HepG2 (cell line): Measurements from ENCODE around the gene LIMK2. TPM values are rescaled to one million over a fixed set of nuclear protein-coding genes. Genes with fewer than 3 reads are reported as not detected.

Source experiments
- CREM ChIP-seq, 2 experiments: sonication (generic) in 1 of 2; formaldehyde crosslinking in 1 of 2; IDR thresholded peaks; 2 replicates each; pipeline versions ENCODE4 v1.4.0 to v1.6.1; 2016 to 2020; ENCODE audit warnings: antibody characterized with exemption in 1 of 2, mild to moderate bottlenecking in 1 of 2, missing genetic modification reagents in 1 of 2
- MTF2 ChIP-seq: sonication (generic); formaldehyde crosslinking; IDR thresholded peaks from 2 replicates; pipeline ENCODE4 v1.5.0; 2020; ENCODE audit warnings: missing genetic modification reagents, borderline replicate concordance
- NR3C1 ChIP-seq: sonication (generic); formaldehyde crosslinking; IDR thresholded peaks from 2 replicates; pipeline ENCODE4 v1.4.0; 2020; ENCODE audit warnings: missing genetic modification reagents
- SRY ChIP-seq: sonication (generic); formaldehyde crosslinking; IDR thresholded peaks from 2 replicates; pipeline ENCODE4 v1.8.0; 2022; ENCODE audit warnings: mild to moderate bottlenecking, missing genetic modification reagents
- TEAD3 ChIP-seq: optimal IDR thresholded peaks from 2 replicates; pipeline ENCODE3; 2016; ENCODE audit warnings: borderline replicate concordance
- ZNF124 ChIP-seq: sonication (generic); formaldehyde crosslinking; IDR thresholded peaks from 2 replicates; pipeline ENCODE4 v1.4.0; 2020; ENCODE audit warnings: missing genetic modification reagents
- ZNF354B ChIP-seq: sonication (generic); formaldehyde crosslinking; IDR thresholded peaks from 2 replicates; pipeline ENCODE4 v1.8.0; 2022; ENCODE audit warnings: mild to moderate bottlenecking, missing genetic modification reagents
- ZNF510 ChIP-seq: sonication (generic); formaldehyde crosslinking; IDR thresholded peaks from 2 replicates; pipeline ENCODE4 v1.4.0; 2020; ENCODE audit warnings: low read depth, mild to moderate bottlenecking, missing genetic modification reagents
- polyA plus RNA-seq, 8 experiments: library from polyadenylated mRNA; depleted of rRNA in 3 of 8; stranded (reverse) in 7 of 8; unstranded in 1 of 8; fragments of >200 nt; fragmentation: Illumina TruSeq in 4 of 8; extraction: Trizol in 4 of 8; gene quantifications; 2 replicates each; pipeline versions ENCODE4 v1.2.1 to v1.2.3, GENCODE V29; 2011 to 2016; ENCODE audit warnings: low read depth in 4 of 8, missing spikeins in 1 of 8, mixed read lengths in 1 of 8; ENCODE audit not compliant: insufficient read depth in 1 of 8
- total RNA-seq, 5 experiments: library from RNA; depleted of rRNA; stranded (reverse); fragments of >200 nt; fragmentation: Illumina TruSeq; extraction: Trizol; gene quantifications; 2 replicates each; pipeline ENCODE4 v1.2.3, GENCODE V29; 2016; ENCODE audit warnings: low read depth in 1 of 5
- TF ChIP-seq, protein P1 (sequence below): sonication (generic); formaldehyde crosslinking; IDR thresholded peaks from 2 replicates; pipeline ENCODE4 v1.4.0; 2020; ENCODE audit warnings: low read depth, mild to moderate bottlenecking, missing genetic modification reagents
- TF ChIP-seq, protein P2 (sequence below): sonication (generic); formaldehyde crosslinking; IDR thresholded peaks from 2 replicates; pipeline ENCODE4 v1.4.0; 2020; ENCODE audit warnings: mild to moderate bottlenecking, missing genetic modification reagents
- TF ChIP-seq, protein P3 (sequence below): sonication (generic); formaldehyde crosslinking; IDR thresholded peaks from 2 replicates; pipeline ENCODE4 v1.4.0; 2020; ENCODE audit warnings: mild to moderate bottlenecking, missing genetic modification reagents
- TF ChIP-seq, protein P4 (sequence below): sonication (generic); formaldehyde crosslinking; IDR thresholded peaks from 2 replicates; pipeline ENCODE4 v1.4.0; 2020; ENCODE audit warnings: mild to moderate bottlenecking, missing genetic modification reagents
- TF ChIP-seq, protein P5 (sequence below): sonication (generic); formaldehyde crosslinking; IDR thresholded peaks from 2 replicates; pipeline ENCODE4 v1.4.0; 2020; ENCODE audit warnings: missing genetic modification reagents

Gene LIMK2
- total and polyA plus RNA-seq, 2 of the 13 experiments (the other 11 are each of a cell fraction or from before 2014, with no cell fraction given), result 20.9 to 29.8 TPM

DNA sequence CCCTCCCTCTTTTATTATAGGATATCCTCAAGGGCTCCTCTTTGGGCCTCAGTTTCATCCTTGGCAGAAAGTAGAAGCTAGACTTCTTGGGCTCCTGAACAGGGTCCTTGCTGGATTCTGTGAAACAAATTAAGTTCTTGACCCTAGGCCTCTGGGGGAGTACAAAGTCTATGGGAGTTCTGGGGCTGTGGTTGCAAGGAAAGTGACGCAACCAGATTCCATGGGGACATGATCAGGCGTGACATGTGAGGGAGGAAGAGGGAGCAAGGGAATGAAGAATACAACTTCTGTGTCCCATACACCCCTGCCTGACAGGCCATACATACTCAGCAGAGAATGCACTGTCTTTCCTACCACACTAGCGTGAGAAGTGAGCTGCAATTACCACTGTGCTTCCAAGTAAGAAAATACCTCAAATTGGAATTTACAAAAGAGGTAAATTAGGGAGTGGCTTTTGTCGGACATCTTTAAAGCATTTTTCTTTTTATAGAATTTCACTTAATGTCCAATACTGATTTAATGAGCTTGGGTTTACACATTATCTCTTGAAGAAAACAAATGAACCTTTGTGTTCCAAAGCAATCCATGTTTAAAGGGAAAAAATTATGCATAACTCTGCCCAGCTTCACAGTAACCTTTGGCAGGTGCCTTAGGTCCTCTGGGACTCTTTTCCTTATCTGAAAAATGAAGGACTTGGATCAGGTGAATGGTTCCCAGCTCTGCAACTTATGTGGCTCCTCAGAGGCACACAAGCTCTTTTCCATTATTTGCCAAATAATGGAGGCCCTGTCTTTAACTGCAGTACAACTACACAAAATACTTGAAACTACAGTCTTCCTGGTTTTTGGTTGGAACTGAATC lies 38.9 kb downstream of the LIMK2 start (continued):
- TF ChIP-seq, protein P1, sequence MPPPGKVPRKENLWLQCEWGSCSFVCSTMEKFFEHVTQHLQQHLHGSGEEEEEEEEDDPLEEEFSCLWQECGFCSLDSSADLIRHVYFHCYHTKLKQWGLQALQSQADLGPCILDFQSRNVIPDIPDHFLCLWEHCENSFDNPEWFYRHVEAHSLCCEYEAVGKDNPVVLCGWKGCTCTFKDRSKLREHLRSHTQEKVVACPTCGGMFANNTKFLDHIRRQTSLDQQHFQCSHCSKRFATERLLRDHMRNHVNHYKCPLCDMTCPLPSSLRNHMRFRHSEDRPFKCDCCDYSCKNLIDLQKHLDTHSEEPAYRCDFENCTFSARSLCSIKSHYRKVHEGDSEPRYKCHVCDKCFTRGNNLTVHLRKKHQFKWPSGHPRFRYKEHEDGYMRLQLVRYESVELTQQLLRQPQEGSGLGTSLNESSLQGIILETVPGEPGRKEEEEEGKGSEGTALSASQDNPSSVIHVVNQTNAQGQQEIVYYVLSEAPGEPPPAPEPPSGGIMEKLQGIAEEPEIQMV (CRISPR knock-in tag), result no peak
- TF ChIP-seq NR3C1, result no peak
- no peak for TF ChIP-seq ZNF354B (CRISPR knock-in tag)
- no peak for TF ChIP-seq MTF2 (CRISPR knock-in tag)
- TF ChIP-seq, protein P2, sequence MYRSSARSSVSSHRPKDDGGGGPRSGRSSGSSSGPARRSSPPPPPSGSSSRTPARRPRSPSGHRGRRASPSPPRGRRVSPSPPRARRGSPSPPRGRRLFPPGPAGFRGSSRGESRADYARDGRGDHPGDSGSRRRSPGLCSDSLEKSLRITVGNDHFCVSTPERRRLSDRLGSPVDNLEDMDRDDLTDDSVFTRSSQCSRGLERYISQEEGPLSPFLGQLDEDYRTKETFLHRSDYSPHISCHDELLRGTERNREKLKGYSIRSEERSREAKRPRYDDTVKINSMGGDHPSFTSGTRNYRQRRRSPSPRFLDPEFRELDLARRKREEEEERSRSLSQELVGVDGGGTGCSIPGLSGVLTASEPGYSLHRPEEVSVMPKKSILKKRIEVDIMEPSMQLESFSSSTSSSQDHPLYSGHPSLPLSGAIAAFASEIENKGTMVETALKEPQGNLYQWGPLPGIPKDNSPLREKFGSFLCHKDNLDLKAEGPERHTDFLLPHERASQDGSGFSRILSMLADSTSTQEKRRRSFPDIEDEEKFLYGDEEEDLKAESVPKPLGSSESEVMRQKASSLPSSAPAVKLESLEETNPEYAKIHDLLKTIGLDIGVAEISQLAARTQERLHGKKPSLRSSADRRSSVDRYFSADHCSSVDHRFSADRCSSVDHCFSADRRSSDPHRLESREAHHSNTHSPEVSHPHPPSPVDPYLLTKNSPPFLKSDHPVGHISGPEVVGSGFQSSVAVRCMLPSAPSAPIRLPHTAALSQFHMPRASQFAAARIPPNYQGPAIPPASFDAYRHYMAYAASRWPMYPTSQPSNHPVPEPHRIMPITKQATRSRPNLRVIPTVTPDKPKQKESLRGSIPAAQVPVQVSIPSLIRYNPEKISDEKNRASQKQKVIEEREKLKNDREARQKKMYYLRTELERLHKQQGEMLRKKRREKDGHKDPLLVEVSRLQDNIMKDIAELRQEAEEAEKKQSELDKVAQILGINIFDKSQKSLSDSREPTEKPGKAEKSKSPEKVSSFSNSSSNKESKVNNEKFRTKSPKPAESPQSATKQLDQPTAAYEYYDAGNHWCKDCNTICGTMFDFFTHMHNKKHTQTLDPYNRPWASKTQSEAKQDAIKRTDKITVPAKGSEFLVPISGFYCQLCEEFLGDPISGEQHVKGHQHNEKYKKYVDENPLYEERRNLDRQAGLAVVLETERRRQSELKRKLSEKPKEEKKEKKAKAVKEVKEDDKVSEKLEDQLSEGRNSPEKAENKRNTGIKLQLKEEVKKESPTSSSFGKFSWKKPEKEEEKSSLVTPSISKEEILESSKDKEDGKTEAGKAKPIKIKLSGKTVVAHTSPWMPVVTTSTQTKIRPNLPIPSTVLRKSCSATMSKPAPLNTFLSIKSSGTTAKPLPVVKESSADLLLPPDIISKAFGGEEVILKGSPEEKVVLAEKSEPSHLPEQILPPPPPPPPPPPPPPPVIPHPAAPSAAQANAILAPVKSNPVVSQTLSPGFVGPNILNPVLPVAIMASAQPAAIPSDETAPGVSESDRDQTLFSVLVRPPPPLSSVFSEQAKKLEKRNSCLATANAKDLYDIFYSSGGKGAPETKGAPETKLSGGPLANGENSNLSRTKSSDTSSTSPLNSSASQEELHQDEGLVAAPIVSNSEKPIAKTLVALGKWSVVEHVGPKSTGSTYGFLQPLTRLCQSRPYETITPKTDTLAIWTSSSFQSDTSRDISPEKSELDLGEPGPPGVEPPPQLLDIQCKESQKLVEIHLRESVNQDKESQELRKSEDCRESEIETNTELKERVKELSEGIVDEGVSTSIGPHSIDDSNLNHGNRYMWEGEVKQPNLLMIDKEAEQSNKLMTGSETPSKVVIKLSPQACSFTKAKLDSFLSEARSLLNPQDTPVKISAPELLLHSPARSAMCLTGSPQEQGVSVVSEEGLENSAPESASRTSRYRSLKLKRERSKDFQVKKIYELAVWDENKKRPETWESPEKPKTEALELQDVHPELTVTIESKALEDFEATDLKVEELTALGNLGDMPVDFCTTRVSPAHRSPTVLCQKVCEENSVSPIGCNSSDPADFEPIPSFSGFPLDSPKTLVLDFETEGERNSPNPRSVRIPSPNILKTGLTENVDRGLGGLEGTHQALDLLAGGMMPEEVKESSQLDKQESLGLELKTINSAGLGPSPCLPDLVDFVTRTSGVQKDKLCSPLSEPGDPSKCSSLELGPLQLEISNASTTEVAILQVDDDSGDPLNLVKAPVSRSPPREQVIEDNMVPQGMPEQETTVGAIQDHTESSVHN (CRISPR knock-in tag), result no peak
- TF ChIP-seq TEAD3 (CRISPR knock-in tag), result peak; percentile 92
- TF ChIP-seq, protein P3, sequence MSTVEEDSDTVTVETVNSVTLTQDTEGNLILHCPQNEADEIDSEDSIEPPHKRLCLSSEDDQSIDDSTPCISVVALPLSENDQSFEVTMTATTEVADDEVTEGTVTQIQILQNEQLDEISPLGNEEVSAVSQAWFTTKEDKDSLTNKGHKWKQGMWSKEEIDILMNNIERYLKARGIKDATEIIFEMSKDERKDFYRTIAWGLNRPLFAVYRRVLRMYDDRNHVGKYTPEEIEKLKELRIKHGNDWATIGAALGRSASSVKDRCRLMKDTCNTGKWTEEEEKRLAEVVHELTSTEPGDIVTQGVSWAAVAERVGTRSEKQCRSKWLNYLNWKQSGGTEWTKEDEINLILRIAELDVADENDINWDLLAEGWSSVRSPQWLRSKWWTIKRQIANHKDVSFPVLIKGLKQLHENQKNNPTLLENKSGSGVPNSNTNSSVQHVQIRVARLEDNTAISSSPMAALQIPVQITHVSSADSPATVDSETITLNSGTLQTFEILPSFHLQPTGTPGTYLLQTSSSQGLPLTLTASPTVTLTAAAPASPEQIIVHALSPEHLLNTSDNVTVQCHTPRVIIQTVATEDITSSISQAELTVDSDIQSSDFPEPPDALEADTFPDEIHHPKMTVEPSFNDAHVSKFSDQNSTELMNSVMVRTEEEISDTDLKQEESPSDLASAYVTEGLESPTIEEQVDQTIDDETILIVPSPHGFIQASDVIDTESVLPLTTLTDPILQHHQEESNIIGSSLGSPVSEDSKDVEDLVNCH (CRISPR knock-in tag), result no peak
- TF ChIP-seq, protein P4, sequence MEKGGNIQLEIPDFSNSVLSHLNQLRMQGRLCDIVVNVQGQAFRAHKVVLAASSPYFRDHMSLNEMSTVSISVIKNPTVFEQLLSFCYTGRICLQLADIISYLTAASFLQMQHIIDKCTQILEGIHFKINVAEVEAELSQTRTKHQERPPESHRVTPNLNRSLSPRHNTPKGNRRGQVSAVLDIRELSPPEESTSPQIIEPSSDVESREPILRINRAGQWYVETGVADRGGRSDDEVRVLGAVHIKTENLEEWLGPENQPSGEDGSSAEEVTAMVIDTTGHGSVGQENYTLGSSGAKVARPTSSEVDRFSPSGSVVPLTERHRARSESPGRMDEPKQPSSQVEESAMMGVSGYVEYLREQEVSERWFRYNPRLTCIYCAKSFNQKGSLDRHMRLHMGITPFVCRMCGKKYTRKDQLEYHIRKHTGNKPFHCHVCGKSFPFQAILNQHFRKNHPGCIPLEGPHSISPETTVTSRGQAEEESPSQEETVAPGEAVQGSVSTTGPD, result no peak
- TF ChIP-seq ZNF124, result no peak
- no peak for TF ChIP-seq ZNF510 (CRISPR knock-in tag)
- TF ChIP-seq, protein P5, sequence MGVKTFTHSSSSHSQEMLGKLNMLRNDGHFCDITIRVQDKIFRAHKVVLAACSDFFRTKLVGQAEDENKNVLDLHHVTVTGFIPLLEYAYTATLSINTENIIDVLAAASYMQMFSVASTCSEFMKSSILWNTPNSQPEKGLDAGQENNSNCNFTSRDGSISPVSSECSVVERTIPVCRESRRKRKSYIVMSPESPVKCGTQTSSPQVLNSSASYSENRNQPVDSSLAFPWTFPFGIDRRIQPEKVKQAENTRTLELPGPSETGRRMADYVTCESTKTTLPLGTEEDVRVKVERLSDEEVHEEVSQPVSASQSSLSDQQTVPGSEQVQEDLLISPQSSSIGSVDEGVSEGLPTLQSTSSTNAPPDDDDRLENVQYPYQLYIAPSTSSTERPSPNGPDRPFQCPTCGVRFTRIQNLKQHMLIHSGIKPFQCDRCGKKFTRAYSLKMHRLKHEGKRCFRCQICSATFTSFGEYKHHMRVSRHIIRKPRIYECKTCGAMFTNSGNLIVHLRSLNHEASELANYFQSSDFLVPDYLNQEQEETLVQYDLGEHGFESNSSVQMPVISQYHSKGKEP (CRISPR knock-in tag), result no peak
- TF ChIP-seq SRY (CRISPR knock-in tag), result no peak
- no peak for TF ChIP-seq CREM (IDR thresholded peaks at IDR 0.05)
- TF ChIP-seq CREM (CRISPR knock-in tag; IDR thresholded peaks at IDR 0.05), result no peak
